KOPT-K1 (cell line): ENCODE results near the gene METRNL.

Experiments
- H3K27ac ChIP-seq: fragments of 200-600 bp; sonication (generic); 2 replicates; pipeline ENCODE4 v1.5.1; 2016; ENCODE audit warnings: antibody characterized with exemption, mild to moderate bottlenecking, low read depth, low read length; ENCODE audit not compliant: poor library complexity, severe bottlenecking
- H3K36me3 ChIP-seq: fragments of 200-600 bp; sonication (generic); 2 replicates; pipeline ENCODE4 v1.5.1; 2017; ENCODE audit warnings: antibody characterized with exemption, mild to moderate bottlenecking, low read length, moderate library complexity; ENCODE audit not compliant: insufficient read depth
- H3K9me3 ChIP-seq: fragments of 200-600 bp; sonication (generic); 2 replicates; pipeline ENCODE4 v1.5.1; 2017; ENCODE audit warnings: antibody characterized with exemption, low read length, mild to moderate bottlenecking; ENCODE audit not compliant: insufficient read depth, poor library complexity, severe bottlenecking

The METRNL gene

DNA sequence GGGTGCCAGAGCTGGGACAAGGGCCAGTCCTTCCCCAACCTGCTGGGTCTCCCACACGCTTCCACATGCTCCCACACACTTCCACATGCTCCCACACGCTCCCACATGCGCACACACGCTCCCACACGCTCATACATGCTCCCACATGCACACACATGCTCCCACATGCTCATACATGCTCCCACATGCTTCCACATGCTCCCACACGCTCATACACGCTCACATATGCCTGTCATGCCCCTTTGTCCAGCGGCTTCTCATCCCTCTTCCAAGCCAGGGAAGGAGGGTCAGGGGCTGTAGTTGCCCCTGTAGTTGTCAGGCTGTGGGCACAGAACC, 9.9 kb upstream of the METRNL start:
- no peaks in the 10 kb centered on the region for H3K9me3 ChIP-seq
- H3K27ac ChIP-seq: no peak overlapping the region
- H3K36me3 ChIP-seq: no peaks in the 10 kb centered on the region

DNA sequence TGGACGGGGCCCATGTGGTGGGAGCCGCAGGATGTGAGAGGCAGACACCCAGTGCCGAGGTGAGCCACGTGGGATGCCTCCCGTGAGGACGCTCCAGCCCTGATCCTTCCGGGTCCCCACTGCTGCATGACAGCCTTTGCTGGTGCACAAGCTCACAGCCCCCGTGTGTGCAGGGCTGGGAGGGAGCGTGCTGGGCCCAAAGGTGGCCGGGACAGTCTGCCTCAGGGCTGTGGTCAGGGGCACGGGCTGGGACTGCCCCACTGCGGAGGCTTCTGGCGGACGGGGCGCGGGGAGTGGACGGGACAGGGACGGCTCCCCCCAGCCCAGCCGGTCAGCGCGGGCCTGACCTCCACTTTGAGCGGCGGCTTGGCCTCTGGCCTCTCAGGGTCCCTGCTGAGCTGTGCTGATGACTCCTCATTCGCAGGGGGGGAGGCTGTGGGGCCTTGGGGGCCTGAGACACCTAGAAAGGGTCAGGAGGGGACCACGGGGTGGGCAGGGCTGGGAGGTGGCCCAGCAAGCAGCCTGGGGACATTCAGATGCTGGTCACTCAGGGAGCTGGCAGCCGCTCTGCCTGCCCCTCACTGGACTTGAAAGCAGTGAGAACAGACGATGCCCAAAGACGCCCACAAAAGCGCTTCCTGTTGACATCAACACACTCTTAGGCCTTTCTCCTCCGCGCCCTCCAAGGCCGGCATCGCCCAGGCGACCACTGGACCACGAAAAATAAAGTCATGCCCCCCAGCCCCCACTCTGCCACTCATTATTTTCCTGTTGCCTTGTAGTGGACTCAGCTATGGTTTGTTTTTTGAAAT, 9.3 kb upstream of the METRNL start:
- no peaks in the 10 kb centered on the region for H3K36me3 ChIP-seq
- H3K27ac ChIP-seq: no peak overlapping the region
- H3K9me3 ChIP-seq: no peaks in the 10 kb centered on the region

DNA sequence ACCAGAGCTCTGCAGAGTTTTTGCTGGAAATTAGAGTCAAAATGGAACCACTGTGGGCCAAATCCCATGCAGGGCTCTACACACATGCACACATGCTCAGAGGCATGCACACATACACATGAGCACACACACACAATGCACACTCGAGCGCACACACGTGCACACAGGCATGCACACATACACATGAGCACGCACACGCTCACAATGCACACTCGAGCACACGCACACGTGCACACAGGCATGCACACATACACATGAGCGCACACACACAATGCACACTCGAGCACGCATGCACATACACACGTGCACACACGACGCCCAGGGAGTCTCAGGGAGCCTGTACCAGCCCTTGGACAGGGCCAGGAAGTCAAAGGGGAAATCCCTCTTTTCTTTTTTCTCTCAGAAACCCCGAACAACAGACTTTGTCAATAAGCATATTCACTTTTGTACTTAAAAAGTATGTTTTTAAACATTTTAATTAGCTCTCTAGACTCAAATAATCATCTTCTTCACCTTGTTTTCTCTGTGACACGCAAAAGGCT, 8.5 kb upstream of the METRNL start:
- no peak overlapping the region for H3K27ac ChIP-seq
- H3K9me3 ChIP-seq: no peaks in the 10 kb centered on the region
- H3K36me3 ChIP-seq: no peaks in the 10 kb centered on the region

DNA sequence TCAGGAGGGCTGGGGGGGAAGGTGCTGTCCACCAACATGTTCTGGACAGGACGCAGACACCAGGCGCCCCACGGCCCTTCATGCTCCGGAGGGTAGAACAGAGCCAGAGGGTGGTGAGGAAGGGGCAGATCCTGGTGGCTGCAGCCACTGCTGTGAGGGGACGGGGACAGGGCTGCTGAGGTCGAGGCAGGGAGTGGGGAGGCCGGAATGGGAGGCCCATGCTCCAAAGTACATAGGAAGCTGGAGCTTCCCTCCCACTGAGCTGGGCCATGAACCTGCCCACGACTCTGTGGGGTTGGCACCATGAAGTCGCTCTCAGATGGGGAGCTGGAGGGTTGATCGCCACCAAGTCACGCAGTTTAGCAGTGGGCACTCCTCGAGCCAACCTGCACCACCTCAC, 8.0 kb upstream of the METRNL start:
- no peak overlapping the region for H3K27ac ChIP-seq
- no peaks in the 10 kb centered on the region for H3K36me3 ChIP-seq
- no peaks in the 10 kb centered on the region for H3K9me3 ChIP-seq

DNA sequence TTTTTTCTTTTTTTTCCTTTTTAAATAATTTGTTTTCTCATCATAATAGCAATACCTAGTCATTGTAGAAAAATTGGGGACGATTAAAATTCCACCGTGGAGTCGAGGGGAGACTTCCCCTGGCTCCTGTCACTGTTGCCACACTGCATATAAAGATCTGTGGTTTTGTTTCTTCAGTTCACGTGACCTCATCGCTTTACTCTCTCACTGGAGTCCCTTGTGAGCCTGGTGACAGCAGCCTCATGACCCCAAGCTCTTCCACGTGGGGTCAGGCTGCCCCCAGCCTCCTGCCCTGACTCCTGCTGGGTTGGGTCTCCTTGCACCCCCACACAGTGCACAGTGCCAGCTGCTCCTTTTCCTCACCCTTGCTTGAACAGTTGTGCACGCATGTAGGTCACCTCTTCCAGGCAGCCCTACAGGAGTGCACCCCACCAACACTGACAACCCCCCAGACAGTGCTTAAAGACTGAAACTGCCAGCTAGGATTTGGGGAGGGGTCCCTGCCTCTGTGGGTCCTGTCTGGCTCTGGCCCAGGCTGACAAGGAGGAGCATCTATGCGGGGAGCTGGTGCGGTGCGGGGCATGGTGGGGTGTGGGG, 7.3 kb upstream of the METRNL start:
- no peaks in the 10 kb centered on the region for H3K9me3 ChIP-seq
- no peaks in the 10 kb centered on the region for H3K36me3 ChIP-seq

DNA sequence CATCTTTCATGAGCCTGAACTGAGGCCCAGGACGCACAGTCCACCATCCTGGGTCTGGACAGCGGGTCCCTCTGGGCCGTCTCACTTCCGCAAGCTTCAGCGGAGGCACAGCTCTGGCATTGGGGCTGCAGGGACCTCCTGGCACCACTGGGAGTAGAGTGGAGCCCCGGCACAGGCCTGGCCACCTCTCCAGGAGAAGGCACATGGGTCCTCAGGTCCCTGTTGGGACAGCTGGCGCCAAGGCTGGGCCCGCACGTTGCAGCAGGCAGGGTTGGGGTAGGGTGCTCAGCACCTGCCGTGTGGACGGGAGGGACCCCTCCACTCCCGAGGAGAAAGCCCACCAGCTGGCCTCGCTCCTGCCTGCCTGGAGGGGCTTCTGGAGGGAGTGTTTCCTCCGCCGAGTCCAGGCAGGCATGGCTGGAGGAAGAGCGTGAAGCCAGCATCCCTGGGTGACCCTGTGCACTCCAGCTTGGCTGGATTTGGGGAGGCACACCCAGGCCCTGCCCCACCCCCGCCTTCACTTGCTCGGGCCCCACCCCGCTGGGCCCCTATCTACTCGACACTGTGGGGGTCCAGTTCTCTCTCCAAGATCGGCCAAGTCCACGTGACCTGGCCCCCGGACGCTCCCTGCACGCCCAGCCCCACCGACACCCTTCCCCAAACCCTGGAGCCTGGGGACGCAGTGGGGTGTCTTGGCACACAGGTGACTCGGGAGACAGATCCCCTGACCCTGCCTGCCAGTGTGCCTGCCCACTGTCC, 6.6 kb upstream of the METRNL start:
- H3K27ac ChIP-seq: no peak overlapping the region
- no peaks in the 10 kb centered on the region for H3K36me3 ChIP-seq
- H3K9me3 ChIP-seq: no peaks in the 10 kb centered on the region

More for the DNA sequence above, 7.3 kb upstream of the METRNL start:
- no peak overlapping the region for H3K27ac ChIP-seq

DNA sequence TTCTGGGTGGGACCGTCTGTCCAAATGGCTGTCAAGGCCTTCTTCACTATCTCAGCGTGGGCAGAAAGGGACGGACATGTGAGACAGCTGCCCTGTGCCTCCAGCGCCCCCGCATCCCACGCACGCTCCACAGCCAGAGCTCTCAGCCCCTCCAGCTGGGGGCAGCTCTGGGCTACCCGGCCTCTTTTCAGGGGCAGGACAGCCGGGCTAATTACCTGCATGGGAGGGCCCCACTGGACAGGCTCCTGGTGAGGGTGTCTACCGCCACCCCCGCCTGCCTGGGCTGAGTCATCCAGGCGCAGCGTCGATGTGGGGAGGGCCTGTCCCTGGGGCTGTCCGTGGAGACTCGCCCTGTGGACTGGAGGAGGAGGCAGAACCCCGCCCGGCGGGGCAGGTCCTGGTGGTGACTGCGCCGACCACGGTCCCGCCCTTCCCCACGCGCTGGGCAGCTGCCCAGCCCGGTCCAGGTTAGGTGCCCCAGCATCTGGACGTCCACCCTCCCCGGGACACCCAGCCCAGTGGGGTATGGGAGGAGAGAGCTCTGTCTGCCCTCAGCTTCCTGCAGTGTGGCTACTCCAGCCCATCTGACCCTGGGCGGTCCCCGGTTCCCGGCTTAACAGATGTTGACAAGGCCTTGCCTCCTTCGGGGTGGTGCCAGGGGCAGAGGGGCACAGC, 5.9 kb upstream of the METRNL start:
- no peaks in the 10 kb centered on the region for H3K36me3 ChIP-seq
- no peak overlapping the region for H3K27ac ChIP-seq
- H3K9me3 ChIP-seq: no peaks in the 10 kb centered on the region

DNA sequence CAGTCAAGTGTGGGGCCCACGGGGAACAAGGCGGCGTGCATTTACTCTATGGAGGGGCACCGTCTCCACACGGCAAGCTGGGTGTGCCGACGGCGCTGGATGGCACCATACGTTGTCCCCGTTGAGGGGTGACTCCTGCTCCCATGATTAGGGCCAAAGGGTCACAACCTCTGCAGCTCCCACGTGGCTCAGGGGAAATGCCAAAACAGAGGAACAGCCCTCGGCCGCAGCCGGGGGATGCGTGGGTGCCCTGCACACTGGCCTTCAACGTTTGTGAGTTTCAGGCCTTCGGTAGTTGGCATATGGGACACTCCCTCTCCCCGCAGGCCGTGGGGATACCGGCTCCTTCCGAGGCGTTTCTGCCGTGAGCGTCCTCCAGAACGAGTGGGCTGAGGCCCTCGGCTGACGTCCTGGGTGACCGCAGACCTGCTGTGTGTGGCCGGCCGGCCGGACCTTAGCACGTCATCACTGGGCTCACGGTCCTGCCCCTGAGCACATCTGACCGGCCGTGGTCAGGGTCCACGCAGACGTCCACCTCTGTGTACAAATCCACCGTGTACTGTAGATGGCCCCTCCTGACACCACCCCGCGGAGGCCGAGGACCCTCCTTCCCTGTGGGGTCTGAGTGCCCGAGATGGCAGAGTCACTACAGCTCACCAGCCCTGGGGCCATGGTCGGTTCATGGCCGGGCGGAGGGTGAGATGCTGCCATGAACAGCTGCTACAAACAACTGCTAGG, 4.8 kb upstream of the METRNL start:
- Histone ChIP-seq H3K36me3 (no peaks in the 10 kb centered on the region), H3K9me3 (no peaks in the 10 kb centered on the region), H3K27ac (no peak overlapping the region)

DNA sequence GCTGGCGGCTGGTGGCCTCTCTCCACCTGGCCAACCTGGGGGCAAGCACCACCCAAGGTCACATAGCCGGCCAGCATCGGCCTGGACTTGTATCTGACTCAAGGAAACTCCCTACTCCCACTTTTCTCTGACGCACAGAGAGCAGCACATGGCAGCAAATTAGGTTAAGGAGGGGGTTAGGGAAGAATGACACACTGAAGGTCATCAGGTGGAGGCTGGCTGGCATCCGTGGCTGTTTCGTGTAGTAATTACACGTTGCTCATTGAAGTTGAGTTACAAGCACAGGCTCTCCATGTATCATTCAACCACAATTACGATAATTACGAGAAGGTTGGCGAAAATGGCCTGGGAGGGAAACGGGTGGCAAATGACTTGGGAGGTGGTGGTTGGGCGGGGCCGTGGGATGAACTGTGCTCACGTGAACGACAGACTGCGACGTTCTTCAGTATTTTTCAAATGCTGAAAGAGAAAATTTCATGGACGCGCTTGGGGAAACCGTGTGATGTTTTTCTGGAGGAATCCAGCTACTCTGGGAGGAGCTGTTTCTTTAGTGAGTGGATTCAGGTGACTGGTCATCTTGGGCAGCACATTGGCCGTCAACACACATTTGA, 4.0 kb upstream of the METRNL start:
- Histone ChIP-seq H3K36me3 (no peaks in the 10 kb centered on the region), H3K27ac (no peak overlapping the region), H3K9me3 (no peaks in the 10 kb centered on the region)

DNA sequence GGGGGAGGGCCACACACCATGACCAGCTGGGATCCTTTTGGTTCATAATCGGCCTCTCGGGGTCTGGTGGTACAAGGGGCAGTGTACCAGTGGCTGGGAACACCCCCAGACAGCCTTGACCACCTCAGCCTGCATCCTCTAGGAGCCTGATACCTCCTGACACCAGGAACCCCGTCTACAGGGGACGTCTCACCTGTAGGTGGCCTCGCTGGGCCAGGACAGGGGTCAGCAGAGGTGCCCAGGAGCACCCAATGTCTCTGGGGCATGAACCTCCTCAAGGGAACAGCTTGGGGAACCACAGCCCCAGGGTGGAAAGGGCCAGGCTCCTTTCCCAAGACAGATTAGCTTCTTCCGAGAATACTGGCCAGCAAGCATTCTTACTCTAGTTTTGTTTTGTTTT, 2.5 kb upstream of the METRNL start:
- Histone ChIP-seq H3K27ac (no peak overlapping the region), H3K36me3 (no peaks in the 10 kb centered on the region)

DNA sequence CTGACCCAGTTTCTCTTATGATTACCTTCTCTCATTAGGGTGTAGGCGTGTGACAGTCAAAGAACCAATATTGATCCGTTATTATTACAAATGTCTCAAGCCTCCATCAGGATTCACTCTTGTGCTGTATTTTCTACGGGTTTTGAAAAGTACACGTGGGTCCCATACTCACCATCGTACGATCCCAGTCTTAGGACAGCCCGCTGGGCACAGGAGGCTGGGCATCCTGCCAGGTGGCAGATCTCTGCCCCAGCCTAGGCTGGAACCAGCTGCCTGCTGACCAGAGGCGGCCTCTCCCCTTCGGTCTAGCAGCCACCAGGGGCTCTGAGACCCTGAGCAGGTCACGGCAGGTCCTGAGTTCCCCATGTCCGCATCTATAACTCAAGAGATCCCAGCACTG, 2.0 kb upstream of the METRNL start:
- Histone ChIP-seq H3K27ac (no peak overlapping the region), H3K36me3 (no peaks in the 10 kb centered on the region), H3K9me3 (no peaks in the 10 kb centered on the region)

More for the DNA sequence above, 2.5 kb upstream of the METRNL start:
- H3K9me3 ChIP-seq: no peaks in the 10 kb centered on the region

DNA sequence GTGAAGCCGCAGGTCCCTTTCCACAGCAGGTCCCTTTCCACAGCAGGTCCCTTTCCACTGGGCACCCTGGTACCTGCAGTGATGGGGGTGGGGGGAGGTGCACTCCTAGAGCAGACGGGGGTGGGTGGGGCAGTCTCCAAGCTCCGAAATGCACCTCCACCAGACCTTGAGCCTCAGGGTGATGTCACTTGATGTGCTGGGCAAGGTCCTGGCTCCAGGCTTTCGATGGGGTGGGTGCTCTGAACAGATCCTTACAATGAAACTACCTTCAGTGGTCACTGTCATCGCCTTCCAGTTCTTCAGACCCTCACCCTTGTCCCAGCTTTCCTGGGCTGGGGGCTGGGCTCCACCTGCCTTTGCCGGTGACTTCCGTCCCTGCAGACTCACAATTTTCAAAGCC, 1.5 kb upstream of the METRNL start:
- H3K27ac ChIP-seq: no peak overlapping the region
- H3K36me3 ChIP-seq: no peaks in the 10 kb centered on the region
- no peaks in the 10 kb centered on the region for H3K9me3 ChIP-seq

DNA sequence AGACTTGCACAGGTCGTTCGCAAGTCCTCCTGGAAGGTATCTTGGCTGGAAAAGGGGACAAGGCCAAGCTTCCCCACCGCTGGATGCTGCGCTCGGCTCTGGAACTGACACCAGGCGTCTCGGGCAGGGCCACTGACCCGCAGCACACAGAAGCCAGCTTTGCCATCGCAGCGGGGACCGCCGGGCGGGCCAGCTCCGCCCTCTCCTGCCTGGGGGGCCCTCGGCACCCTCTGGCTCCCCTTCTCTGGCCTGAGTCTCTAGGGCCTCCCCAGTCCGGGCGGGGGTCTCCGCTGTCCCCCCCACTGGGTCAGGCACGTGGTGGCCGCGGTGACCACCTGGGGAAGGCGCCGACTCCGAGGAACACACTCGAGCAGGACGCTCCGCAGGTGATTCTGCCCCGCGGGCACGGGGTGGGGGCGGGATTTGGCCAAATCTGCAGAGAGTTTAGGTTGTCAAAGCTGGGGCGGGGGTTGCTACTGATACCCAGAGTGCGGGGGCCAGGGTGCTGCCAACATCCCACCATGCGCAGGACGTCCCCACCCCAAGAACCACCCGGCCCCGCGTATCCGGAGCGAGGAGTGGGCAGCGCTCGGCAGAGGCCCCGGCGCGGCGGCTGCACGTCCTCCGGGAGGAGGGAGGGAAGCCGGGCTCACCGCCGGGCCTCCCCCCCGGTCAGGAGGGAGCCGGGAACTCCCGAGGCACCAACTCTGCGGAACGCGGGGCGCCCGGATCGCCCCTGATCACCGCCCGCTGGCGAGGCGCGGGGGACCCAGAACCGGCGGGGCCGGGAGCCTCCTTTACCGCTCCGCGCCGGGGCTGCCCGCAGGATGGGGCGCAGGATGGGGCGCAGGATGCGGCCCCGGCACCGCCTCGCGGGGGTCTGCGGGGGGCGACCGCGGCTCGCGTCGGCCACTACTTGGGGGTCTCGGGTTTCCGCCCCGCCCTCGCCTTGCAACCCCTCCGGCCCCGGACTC, 744 bp upstream of the METRNL start:
- no peaks in the 10 kb centered on the region for H3K36me3 ChIP-seq
- no peak overlapping the region for H3K27ac ChIP-seq
- no peaks in the 10 kb centered on the region for H3K9me3 ChIP-seq
